ENCODE data around the gene NKX2-3.

GRCh38 chr10:99537086-99537988 is 4.6 kb downstream of the NKX2-3 start:
- no peak for TF ChIP-seq CTCF (IDR thresholded peaks at IDR 0.05)
- TF ChIP-seq POLR2A (IDR thresholded peaks at IDR 0.05) = no peak

All from Peyer's patch (tissue), 4 donors.